Esophagus (tissue), 2 donors: Measurements from ENCODE around the gene PRKACG. TPM values are rescaled to one million over a fixed set of nuclear protein-coding genes. Genes with fewer than 3 reads are reported as not detected.
"Not testable (repeated sequence)": the region's sequence is repeated elsewhere in the genome, so short reads cannot be mapped to it uniquely, and the experiment has no call there.

Experiments
- H3K27ac ChIP-seq, 2 donors: one replicate each; pipeline ENCODE4 v1.5.1; 2013; ENCODE audit warnings: low read depth in 2 of 2, mild to moderate bottlenecking in 2 of 2, inconsistent platforms in 1 of 2, low read length in 1 of 2, moderate library complexity in 1 of 2
- H3K27me3 ChIP-seq, 2 donors: one replicate each; pipeline ENCODE4 v1.6.1; 2013; ENCODE audit warnings: low read length in 2 of 2, control low read depth in 1 of 2, mild to moderate bottlenecking in 1 of 2; ENCODE audit not compliant: insufficient read depth in 2 of 2, control insufficient read depth in 1 of 2
- H3K36me3 ChIP-seq, 2 donors: one replicate each; pipeline ENCODE4 v1.6.1; 2013; ENCODE audit warnings: low read length in 1 of 2; ENCODE audit not compliant: control insufficient read depth in 2 of 2, insufficient read depth in 2 of 2
- H3K4me1 ChIP-seq, 2 donors: one replicate each; pipeline ENCODE4 v1.6.1; 2013; ENCODE audit warnings: low read length in 1 of 2; ENCODE audit not compliant: control insufficient read depth in 2 of 2, insufficient read depth in 2 of 2
- H3K4me3 ChIP-seq, 2 donors: one replicate each; pipeline ENCODE4 v1.5.1; 2013; ENCODE audit warnings: low read length in 2 of 2, mild to moderate bottlenecking in 2 of 2, low read depth in 1 of 2, moderate library complexity in 1 of 2
- H3K9me3 ChIP-seq, 2 donors: one replicate each; pipeline ENCODE4 v1.6.1; 2013; ENCODE audit warnings: mild to moderate bottlenecking in 2 of 2, low read depth in 1 of 2, low read length in 1 of 2, moderate library complexity in 1 of 2; ENCODE audit not compliant: control insufficient read depth in 2 of 2, insufficient read depth in 1 of 2
- WGBS, 2 donors: extraction: QIAGEN DNeasy Blood & Tissue Kit; methylation state at CpG; one replicate each; pipeline ENCODE4 v1.1.7; 2013; 5-methylcytosine and 5-hydroxymethylcytosine counted together
- polyA plus RNA-seq, 2 donors: library from polyadenylated mRNA; stranded (reverse); fragments of 200-250 nt; gene quantifications; one replicate each; pipeline ENCODE4 v1.2.3, GENCODE V29; 2013
- donor health status: healthy with polysubstance abuse.
- donor health status: Bipolar disorder and iron deficiency.

Gene PRKACG
- not detected for polyA plus RNA-seq

DNA sequence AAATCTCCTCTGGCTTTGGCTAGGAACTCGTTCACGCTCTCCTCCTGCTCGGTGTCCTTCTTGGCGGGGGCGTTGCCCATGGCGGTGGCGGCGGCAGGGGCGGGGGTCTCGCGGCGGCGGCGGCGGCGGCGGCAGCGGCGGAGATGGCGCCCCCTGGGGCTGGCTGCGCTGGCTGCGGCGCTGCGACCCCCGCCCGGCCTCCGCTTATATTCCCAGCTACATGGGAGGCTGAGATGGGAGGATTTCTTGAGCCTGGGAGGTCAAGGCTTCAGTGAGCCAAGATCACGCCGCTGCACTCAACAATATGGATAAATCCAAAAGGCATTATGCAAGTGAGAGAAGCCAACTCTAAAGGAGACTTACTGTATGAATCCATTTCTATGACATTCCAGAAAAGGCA, at the start of gene PRKACG:
TSS of gene PRKACG (minus strand) at position 101 of the 400 bp plus-strand sequence. CDS start at position 80, 21 bp downstream.
- 96% methylated on average over 21 to 29 of the region's 29 CpGs for WGBS, 2 donors
- H3K36me3 ChIP-seq, result no peaks in the 10 kb centered on the region
- H3K27me3 ChIP-seq, result no peaks in the 10 kb centered on the region
- H3K27ac ChIP-seq, result no peak within 1 kb of the TSS
- no peaks in the 10 kb centered on the region for H3K4me1 ChIP-seq
- no peak within 1 kb of the TSS for H3K4me3 ChIP-seq
- no peaks in the 10 kb centered on the region for H3K9me3 ChIP-seq

DNA sequence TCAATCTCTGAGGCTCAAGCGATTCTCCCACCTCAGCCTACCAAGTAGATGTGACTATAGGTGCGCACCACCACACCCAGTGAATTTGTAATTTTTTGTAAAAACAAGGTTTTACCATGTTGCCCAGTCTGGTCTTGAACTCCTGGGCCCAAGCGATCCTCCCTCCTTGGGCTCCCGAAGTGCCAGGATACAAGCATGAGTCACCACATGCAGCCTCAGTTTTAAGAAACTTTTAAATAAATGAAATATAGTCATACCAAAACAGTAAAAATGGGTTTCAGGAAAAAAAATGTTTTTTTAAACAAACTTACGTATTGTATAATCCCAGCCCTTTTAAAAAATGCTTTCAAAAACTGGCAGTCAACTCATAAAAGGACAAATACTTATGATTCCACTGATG, 48.3 kb upstream of the PRKACG start:
- 96% methylated on average over 5 of the region's 5 CpGs for WGBS, 2 donors
- H3K27ac ChIP-seq, result no peak overlapping the region
- no peaks in the 10 kb centered on the region for H3K9me3 ChIP-seq
- no peaks in the 10 kb centered on the region for H3K27me3 ChIP-seq
- H3K4me3 ChIP-seq, result no peak overlapping the region
- H3K4me1 ChIP-seq, result no peaks in the 10 kb centered on the region
- H3K36me3 ChIP-seq, result peaks cover 0 to 5% of the 10 kb centered on the region in 2 donors

DNA sequence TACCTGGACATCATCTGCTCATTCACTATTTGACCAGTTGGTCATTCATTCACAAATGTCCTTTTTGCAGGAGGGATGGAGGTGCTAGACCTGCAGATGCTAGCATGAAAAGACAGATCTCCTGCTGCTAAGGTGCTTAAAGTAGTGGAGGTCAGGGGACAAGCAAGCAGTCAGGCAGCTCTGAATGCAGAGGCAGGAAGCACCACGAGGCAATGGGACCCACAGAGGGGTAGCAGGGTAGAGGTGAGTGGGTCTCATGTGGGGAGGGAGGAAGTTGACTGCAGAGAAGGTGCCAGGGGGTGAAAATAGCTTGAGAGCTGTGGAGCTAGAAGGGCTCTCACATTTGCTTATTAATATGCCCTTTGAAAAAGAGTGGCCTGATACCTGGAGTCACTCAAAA, 46.9 kb upstream of the PRKACG start:
- H3K4me1 ChIP-seq, result no peaks in the 10 kb centered on the region
- WGBS, 2 donors, result 29 to 45% methylated on average over 1 of the region's 1 CpG
- H3K36me3 ChIP-seq, result no peaks in the 10 kb centered on the region
- no peaks in the 10 kb centered on the region for H3K9me3 ChIP-seq
- no peak overlapping the region for H3K27ac ChIP-seq
- H3K4me3 ChIP-seq, result no peak overlapping the region
- no peaks in the 10 kb centered on the region for H3K27me3 ChIP-seq

DNA sequence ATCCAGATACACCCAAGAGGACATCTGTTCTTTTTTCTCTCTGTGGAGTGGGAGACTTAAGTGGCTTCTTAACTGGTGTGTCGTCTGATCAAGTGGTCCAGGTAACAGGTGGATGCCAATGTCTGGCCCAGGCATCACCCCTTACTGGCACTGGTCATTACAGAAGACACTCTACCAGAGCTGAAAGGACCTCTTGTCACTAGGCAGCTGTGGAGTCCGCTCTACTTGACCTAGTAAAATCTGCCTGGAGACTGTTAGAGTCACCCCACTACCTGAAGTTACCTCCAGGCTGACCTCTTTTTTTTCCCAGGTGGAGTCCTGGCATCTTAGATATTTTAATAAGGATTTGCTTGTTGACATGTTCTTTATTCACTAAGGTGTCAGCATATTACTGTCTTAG, 44.2 kb upstream of the PRKACG start:
- H3K4me3 ChIP-seq, result no peak overlapping the region
- no peaks in the 10 kb centered on the region for H3K27me3 ChIP-seq
- no peak overlapping the region for H3K27ac ChIP-seq
- H3K9me3 ChIP-seq, result no peaks in the 10 kb centered on the region
- no peaks in the 10 kb centered on the region for H3K4me1 ChIP-seq
- WGBS, 2 donors, result 94 to 96% methylated on average over 2 of the region's 2 CpGs
- peaks cover 0 to 3% of the 10 kb centered on the region in 2 donors for H3K36me3 ChIP-seq

DNA sequence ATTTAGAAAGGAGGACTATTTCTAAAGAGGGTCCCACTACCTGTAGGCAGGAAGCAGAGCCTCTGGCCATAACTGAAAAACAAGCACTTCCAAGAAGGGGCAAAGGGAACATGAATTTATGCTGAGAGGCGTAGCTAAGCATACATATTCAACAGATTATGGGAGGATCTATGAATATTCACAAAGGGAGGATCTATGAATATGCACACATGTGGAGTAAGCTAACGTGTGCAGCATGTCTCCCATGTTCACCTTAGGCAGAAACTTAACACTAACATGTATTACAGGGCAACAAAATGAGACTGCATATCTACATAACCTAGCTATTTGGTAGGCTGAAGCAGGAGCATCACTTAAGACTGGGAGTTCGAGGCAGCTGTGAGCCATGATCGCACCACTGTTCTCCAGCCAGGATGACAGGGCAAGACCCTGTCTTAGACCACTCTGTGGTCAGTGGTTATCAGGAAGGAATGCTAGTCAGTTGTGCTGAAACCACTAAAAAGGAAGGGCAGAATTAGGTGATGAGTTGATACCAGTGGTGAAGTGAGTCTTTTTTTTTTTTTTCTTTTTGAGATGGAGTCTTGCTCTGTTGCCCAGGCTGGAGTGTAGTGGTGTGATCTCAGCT, 42.4 kb upstream of the PRKACG start:
- WGBS, 2 donors, result 90 to 93% methylated on average over 4 of the region's 4 CpGs
- Histone ChIP-seq H3K27ac (no peak overlapping the region), H3K9me3 (no peaks in the 10 kb centered on the region), H3K36me3 (peaks cover 0 to 3% of the 10 kb centered on the region in 2 donors), H3K27me3 (no peaks in the 10 kb centered on the region), H3K4me1 (no peaks in the 10 kb centered on the region), H3K4me3 (no peak overlapping the region)

DNA sequence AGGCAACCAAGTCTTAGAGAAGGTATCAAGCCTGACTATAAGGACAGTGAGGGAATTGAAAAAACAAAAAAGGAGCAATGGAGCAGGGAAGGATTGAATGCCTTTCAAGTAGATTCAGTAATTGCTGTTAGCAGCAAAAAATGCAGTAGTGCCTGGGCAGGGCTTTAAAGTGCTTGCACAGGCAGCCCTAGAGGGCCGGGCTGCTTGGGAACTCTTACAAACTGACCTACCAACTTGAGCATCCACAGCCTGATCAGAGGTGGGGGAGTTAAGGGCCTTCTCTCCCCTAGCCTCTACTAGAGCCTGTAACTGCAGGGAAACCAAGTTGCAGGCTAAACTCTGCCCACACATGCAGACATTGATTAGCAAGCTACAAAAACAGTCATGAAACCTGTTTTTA, 41.1 kb upstream of the PRKACG start:
- peaks cover 0 to 3% of the 10 kb centered on the region in 2 donors for H3K36me3 ChIP-seq
- H3K4me1 ChIP-seq, result no peaks in the 10 kb centered on the region
- no peak overlapping the region for H3K27ac ChIP-seq
- WGBS, 2 donors, result 64 to 74% methylated on average over 1 of the region's 1 CpG
- no peaks in the 10 kb centered on the region for H3K27me3 ChIP-seq
- no peaks in the 10 kb centered on the region for H3K9me3 ChIP-seq
- H3K4me3 ChIP-seq, result no peak overlapping the region

DNA sequence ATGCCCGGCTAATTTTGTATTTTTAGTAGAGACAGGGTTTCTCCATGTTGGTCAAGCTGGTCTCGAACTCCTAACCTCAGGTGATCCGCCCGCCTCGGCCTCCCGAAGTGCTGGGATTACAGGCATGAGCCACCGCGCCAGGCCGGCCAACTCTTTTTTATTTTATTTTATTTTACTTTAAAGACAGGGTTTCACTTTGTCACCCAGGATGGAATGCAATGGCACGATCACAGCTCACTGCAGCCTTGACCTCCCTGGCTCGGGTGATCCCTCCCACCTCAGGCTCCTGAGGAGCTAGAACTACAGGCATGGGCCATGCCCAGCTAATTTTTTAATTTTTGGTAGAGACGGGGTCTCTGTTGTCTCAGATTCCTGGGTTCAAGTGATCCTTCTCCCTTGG, 37.0 kb upstream of the PRKACG start:
- not testable (repeated sequence) for H3K27ac ChIP-seq, H3K27me3 ChIP-seq, H3K4me1 ChIP-seq, H3K4me3 ChIP-seq, H3K9me3 ChIP-seq
- H3K36me3 ChIP-seq, result peaks cover 5 to 15% of the 10 kb centered on the region in 2 donors
- WGBS, 2 donors, result 87 to 95% methylated on average over 12 of the region's 12 CpGs

DNA sequence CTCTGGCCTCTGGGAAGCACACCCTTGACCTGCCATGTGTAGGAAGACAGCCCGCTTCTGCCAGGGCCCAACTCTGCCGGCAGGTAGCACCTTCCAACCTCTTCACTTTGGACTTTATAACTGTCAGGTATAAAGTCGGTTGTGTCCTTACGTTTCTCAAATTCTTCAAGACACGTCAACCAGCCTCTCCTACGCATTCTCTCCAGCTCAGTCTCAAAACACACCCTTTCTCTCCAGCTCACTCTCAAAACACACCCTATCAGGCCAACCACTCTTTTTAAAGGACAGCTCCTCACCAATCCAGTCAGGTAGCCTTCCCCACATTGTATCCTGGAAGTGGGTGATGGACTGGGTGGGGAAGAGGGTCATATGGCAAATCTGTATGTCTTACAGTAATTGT, 35.2 kb upstream of the PRKACG start:
- peaks cover 5 to 12% of the 10 kb centered on the region in 2 donors for H3K36me3 ChIP-seq
- WGBS, 2 donors, result 88 to 90% methylated on average over 6 of the region's 6 CpGs

DNA sequence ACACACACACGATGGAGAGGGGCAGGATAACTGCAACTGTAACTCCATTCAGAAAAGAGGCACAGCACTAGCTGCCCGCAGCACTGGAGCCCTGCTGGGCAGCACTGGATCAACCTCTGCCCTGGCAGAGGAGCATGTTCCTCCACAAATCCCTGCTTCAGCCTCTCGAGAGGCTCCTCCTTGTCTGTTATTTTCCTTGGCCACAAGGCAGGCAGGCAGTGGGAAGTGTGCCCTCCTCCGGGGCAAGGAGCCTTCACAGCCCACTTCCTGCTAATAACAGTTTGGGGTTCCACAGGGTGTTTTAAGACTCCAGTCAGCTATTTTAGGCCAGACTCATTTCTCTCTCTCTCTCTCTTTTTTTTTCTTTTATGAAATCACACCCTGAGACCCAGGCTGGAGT, 33.5 kb upstream of the PRKACG start:
- Histone ChIP-seq H3K4me1 (peaks cover 0 to 3% of the 10 kb centered on the region in 2 donors), H3K36me3 (peaks cover 5 to 12% of the 10 kb centered on the region in 2 donors), H3K27me3 (no peaks in the 10 kb centered on the region), H3K9me3 (no peaks in the 10 kb centered on the region), H3K27ac (no peak overlapping the region), H3K4me3 (no peak overlapping the region)
- 61 to 68% methylated on average over 4 of the region's 4 CpGs for WGBS, 2 donors

More for the DNA sequence above, 35.2 kb upstream of the PRKACG start:
- H3K9me3 ChIP-seq, result no peaks in the 10 kb centered on the region
- H3K27me3 ChIP-seq, result no peaks in the 10 kb centered on the region
- no peak overlapping the region for H3K27ac ChIP-seq
- H3K4me1 ChIP-seq, result peaks cover 0 to 3% of the 10 kb centered on the region in 2 donors
- no peak overlapping the region for H3K4me3 ChIP-seq

DNA sequence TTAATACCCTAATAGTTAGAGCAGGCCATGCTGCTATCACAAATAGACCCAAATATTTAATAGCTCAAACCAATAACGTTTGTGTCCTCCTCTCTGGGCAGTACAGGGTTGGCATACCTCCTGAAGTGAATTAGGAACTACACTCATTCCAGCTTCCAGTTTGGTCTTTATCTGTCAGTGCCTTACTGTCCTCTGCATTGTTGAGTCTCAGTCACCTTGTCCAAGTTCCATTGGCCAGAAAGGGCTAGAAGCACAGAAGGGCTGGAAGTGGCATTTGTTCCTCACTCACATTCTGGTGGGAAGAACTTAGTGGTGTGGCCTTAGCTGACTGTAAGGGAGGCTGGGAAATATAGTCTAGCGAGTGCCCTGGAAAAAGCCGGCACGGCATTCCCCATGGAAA, 32.8 kb upstream of the PRKACG start:
- H3K4me3 ChIP-seq, result no peak overlapping the region
- 62 to 84% methylated on average over 4 of the region's 4 CpGs for WGBS, 2 donors
- no peaks in the 10 kb centered on the region for H3K27me3 ChIP-seq
- no peak overlapping the region for H3K27ac ChIP-seq
- H3K4me1 ChIP-seq, result peaks cover 0 to 3% of the 10 kb centered on the region in 2 donors
- no peaks in the 10 kb centered on the region for H3K9me3 ChIP-seq
- H3K36me3 ChIP-seq, result peaks cover 5 to 12% of the 10 kb centered on the region in 2 donors
